RWPE1 (cell line): ENCODE data around the gene KCNH1.

ENCODE experiments used
- CTCF ChIA-PET: fragments of 350-600 bp; sonication (Branson Sonifier 250); formaldehyde crosslinking; extraction: SDS; loops from one replicate; lab custom pipeline; 2021; lab: Yijun Ruan, JAX
- POLR2A ChIA-PET: fragments of 400-600 bp; formaldehyde crosslinking; extraction: SDS; loops from one replicate; lab custom pipeline; 2020; ENCODE audit warnings: antibody characterized with exemption; ENCODE audit not compliant: low non-redundant PET; lab: Yijun Ruan, JAX
- DNase-seq: peaks from one replicate; pipeline ENCODE4 v3.0.0; 2012; ENCODE audit warnings: low spot score
- H3K27ac ChIP-seq: fragments of 450-650 bp; 2 replicates; pipeline ENCODE4 v1.5.1; 2017
- CTCF ChIP-seq: fragments of 450-650 bp; conservative IDR thresholded peaks from 2 replicates; pipeline ENCODE4 v1.5.1; 2017; ENCODE audit warnings: low read depth, mild to moderate bottlenecking

KCNH1 gene

GRCh38 chr1:211133393-211133835 is 534 bp downstream of the KCNH1 start:
- ChIA-PET POLR2A (no interaction called here), CTCF (interaction anchor here (0.5 to 1.9 kb wide), 12 partner anchors 10 to 990 kb away, joined by 3 to 7 read pairs (median 4); no protein-coding TSS in a partner anchor)
- H3K27ac ChIP-seq, result no peak overlapping the region
- TF ChIP-seq CTCF, result no peak
- no peak for DNase-seq

- no peak overlapping the region for H3K27ac ChIP-seq
- no peak for TF ChIP-seq CTCF
- CTCF ChIA-PET, result interaction anchor here (0.5 to 1.9 kb wide), 6 partner anchors 125 to 989 kb away, joined by 3 to 7 read pairs (median 4); no protein-coding TSS in a partner anchor
- POLR2A ChIA-PET, result no interaction called here
- no peak for DNase-seq
Measured at GRCh38 chr1:211132721-211133392, 1.1 kb downstream of the KCNH1 start.

GRCh38 chr1:211129776-211130175 is 4.2 kb downstream of the KCNH1 start:
- DNase-seq, result no peak
- POLR2A ChIA-PET, result no interaction called here
- TF ChIP-seq CTCF, result no peak

GRCh38 chr1:211127166-211127565 is 6.8 kb downstream of the KCNH1 start:
- ChIA-PET CTCF (no interaction called here), POLR2A (no interaction called here)
- no peak for DNase-seq
- no peak for TF ChIP-seq CTCF
- H3K27ac ChIP-seq, result no peak overlapping the region

More at GRCh38 chr1:211129776-211130175, 4.2 kb downstream of the KCNH1 start:
- H3K27ac ChIP-seq, result no peak overlapping the region
- CTCF ChIA-PET, result no interaction called here

- CTCF ChIA-PET, result no interaction called here
- no peak for DNase-seq
- POLR2A ChIA-PET, result no interaction called here
- TF ChIP-seq CTCF, result no peak
- H3K27ac ChIP-seq, result no peak overlapping the region
Measured at GRCh38 chr1:211126622-211127021, 7.3 kb downstream of the KCNH1 start.

- DNase-seq, result no peak
- no peak overlapping the region for H3K27ac ChIP-seq
- no peak for TF ChIP-seq CTCF
- ChIA-PET POLR2A (no interaction called here), CTCF (no interaction called here)
Measured at GRCh38 chr1:211118407-211119102, 15.4 kb downstream of the KCNH1 start.
